Measurements from ENCODE around the gene SC5D. TPM values are rescaled to one million over a fixed set of nuclear protein-coding genes. Genes with fewer than 3 reads are reported as not detected.

SC5D gene
- total and polyA plus RNA-seq, 2 of the 4 experiments (the other 2 are of a cell fraction) = 21.3 to 21.7 TPM

DNA sequence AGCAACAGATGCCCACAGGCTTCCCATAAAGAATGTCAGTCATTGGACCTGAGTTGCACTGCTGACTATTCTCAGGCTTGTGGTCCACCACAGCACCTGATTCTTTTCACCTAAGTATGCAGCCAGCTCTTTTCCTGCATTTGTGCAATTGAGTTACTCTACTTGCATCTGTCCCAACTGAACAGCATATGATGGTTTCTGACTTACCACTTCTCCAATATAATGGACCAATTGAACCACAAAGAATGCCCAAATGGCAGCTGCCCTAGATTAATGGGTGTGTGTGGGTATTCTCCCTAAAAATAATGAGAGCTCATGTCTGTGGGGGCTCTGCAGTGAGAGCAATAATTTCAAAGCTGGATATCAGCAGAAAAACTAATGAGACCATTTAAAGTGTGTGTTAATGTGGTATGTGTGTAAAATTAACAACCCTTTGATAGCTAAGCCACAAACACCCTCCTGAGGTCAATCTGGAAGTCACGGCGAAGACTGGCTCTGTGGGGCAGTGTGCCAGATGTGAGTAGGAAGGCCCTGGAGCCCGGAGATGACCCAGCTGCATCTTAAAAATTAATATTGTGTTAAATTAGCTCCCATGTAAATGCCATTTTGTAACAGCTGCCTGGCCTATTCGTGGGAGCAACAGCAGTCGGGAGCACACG lies 43.8 kb downstream of the SC5D start:
- Histone ChIP-seq H3K36me3 (ENCODE audit: control insufficient read depth, insufficient read depth, low read length) (no peaks in the 10 kb centered on the region), H2AK5ac (ENCODE audit: low read depth, low read length) (no peak overlapping the region), H3K27me3 (ENCODE audit: control insufficient read depth, insufficient read depth, low read length) (peaks cover 39% of the 10 kb centered on the region), H3K4me3 (ENCODE audit: insufficient read depth, low read depth, low read length) (no peak overlapping the region), H2AK9ac (replicated peaks; ENCODE audit: low read depth, low read length, poor library complexity) (no peak overlapping the region), H3K56ac (ENCODE audit: extremely low read depth, insufficient read depth, low read length) (no peak overlapping the region), H3K18ac (ENCODE audit: low read depth, low read length) (no peak overlapping the region), H3K27ac (ENCODE audit: insufficient read depth, low read length) (no peak overlapping the region), H3K9me3 (ENCODE audit: control insufficient read depth, insufficient read depth, low read length) (no peaks in the 10 kb centered on the region), H2BK5ac (ENCODE audit: low read depth, low read length, poor library complexity, severe bottlenecking) (no peak overlapping the region), H4K8ac (ENCODE audit: low read depth in 2 of 2, low read length in 2 of 2) (no peak overlapping the region), H3K9ac (ENCODE audit: low read depth, low read length) (no peak overlapping the region), H3K23ac (ENCODE audit: low read depth, low read length) (no peak overlapping the region; the same call in 1 of the 2 replicates), H3K9me1 (ENCODE audit: insufficient read depth, low read length) (no peaks in the 10 kb centered on the region), H3K14ac (replicated peaks; ENCODE audit: low read depth, low read length) (no peak overlapping the region), H2BK15ac (ENCODE audit: low read depth, low read length) (no peak overlapping the region), H2BK120ac (ENCODE audit: low read depth, low read length) (no peak overlapping the region), H4K20me1 (ENCODE audit: insufficient read depth, low read length) (no peaks in the 10 kb centered on the region), H3K4ac (ENCODE audit: low read depth, low read length) (no peak overlapping the region), H4K91ac (ENCODE audit: insufficient read depth, low read depth, low read length) (no peak overlapping the region), H4K5ac (ENCODE audit: low read depth, low read length) (no peak overlapping the region), H3K79me1 (ENCODE audit: low read depth in 1 of 2, low read length in 2 of 2) (no peaks in the 10 kb centered on the region), H3K4me1 (ENCODE audit: control insufficient read depth, insufficient read depth, low read length) (no peaks in the 10 kb centered on the region), H3K4me2 (ENCODE audit: low read depth, low read length) (no peak overlapping the region), H2AFZ (replicated peaks; ENCODE audit: low read length, poor library complexity) (no peak overlapping the region), H2BK20ac (ENCODE audit: low read depth, low read length) (no peak overlapping the region)
- CTCF ChIA-PET = no interaction called here
- POLR2A ChIA-PET (ENCODE audit: unreplicated experiment) = no interaction called here
- WGBS, 2 experiments (ENCODE audit: extremely low coverage in 2 of 2, insufficient read length in 1 of 2) = no CpG with 5 or more reads among the region's 6 CpGs
- TF ChIP-seq FOS (IDR thresholded peaks at IDR 0.05; ENCODE audit: low read depth, low read length) = no peak
- TF ChIP-seq RCOR1 (IDR thresholded peaks at IDR 0.05; ENCODE audit: insufficient replicate concordance, low read length) = no peak
- TF ChIP-seq POLR2A (IDR thresholded peaks at IDR 0.05; ENCODE audit: low read depth, low read length) = no peak
- no peak for TF ChIP-seq RFX5 (IDR thresholded peaks at IDR 0.05; ENCODE audit: low read depth, low read length)
- TF ChIP-seq, protein P1, sequence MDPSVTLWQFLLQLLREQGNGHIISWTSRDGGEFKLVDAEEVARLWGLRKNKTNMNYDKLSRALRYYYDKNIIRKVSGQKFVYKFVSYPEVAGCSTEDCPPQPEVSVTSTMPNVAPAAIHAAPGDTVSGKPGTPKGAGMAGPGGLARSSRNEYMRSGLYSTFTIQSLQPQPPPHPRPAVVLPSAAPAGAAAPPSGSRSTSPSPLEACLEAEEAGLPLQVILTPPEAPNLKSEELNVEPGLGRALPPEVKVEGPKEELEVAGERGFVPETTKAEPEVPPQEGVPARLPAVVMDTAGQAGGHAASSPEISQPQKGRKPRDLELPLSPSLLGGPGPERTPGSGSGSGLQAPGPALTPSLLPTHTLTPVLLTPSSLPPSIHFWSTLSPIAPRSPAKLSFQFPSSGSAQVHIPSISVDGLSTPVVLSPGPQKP (IDR thresholded peaks at IDR 0.05; ENCODE audit: borderline replicate concordance, low read depth, low read length) = no peak
- TF ChIP-seq MXI1 (IDR thresholded peaks at IDR 0.05; ENCODE audit: borderline replicate concordance, low read depth, low read length) = no peak
- no peak for TF ChIP-seq NFE2L2 (IDR thresholded peaks at IDR 0.05; ENCODE audit: low read depth, low read length)
- TF ChIP-seq BHLHE40 (IDR thresholded peaks at IDR 0.05; ENCODE audit: low read depth, low read length) = no peak
- TF ChIP-seq, protein P2, sequence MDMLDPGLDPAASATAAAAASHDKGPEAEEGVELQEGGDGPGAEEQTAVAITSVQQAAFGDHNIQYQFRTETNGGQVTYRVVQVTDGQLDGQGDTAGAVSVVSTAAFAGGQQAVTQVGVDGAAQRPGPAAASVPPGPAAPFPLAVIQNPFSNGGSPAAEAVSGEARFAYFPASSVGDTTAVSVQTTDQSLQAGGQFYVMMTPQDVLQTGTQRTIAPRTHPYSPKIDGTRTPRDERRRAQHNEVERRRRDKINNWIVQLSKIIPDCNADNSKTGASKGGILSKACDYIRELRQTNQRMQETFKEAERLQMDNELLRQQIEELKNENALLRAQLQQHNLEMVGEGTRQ (IDR thresholded peaks at IDR 0.05; ENCODE audit: low read depth, low read length) = no peak
- no peak for TF ChIP-seq CHD1 (IDR thresholded peaks at IDR 0.05; ENCODE audit: low read depth, low read length)
- no peak for TF ChIP-seq MAFK (IDR thresholded peaks at IDR 0.05; ENCODE audit: low read depth, low read length)
- no peak for TF ChIP-seq RAD21 (IDR thresholded peaks at IDR 0.05; ENCODE audit: low read length)
- no peak for TF ChIP-seq MAZ (IDR thresholded peaks at IDR 0.05; ENCODE audit: borderline replicate concordance, low read depth, low read length)
- no peak for TF ChIP-seq SMC3 (IDR thresholded peaks at IDR 0.05; ENCODE audit: low read depth, low read length)
- no peak for TF ChIP-seq CEBPB (IDR thresholded peaks at IDR 0.05; ENCODE audit: low read depth, low read length)
- ATAC-seq (ENCODE audit: low read depth) (no peak), DNase-seq (no peak)
- intact Hi-C loops (cut with micrococcal nuclease) = no loop called here
- no TSS peak for BruUV-seq (replicated peaks)
- in situ Hi-C loops (cut with MboI; ENCODE audit: low sequenced_read_pairs) = no loop called here
- dilution Hi-C loops (cut with HindIII; ENCODE audit: low sequenced_read_pairs, unreplicated experiment) = no loop called here
